C4-2B (cell line): ENCODE results near the gene RACGAP1.

Experiments
- CTCF ChIP-seq: fragments of 450-650 bp; conservative IDR thresholded peaks from 2 replicates; pipeline ENCODE4 v1.5.1; 2017; ENCODE audit warnings: mild to moderate bottlenecking
- ZFX ChIP-seq: fragments of 450-650 bp; IDR thresholded peaks from 2 replicates; pipeline ENCODE4 v1.6.1; 2017

- TF ChIP-seq CTCF (no peak), ZFX (no peak)
Measured at GRCh38 chr12:50059440-50060119, 34.3 kb upstream of the RACGAP1 start.
